ENCODE measurements around the gene PTGES.
"Not testable (repeated sequence)": the region's sequence is repeated elsewhere in the genome, so short reads cannot be mapped to it uniquely, and the experiment has no call there.

The PTGES gene

DNA sequence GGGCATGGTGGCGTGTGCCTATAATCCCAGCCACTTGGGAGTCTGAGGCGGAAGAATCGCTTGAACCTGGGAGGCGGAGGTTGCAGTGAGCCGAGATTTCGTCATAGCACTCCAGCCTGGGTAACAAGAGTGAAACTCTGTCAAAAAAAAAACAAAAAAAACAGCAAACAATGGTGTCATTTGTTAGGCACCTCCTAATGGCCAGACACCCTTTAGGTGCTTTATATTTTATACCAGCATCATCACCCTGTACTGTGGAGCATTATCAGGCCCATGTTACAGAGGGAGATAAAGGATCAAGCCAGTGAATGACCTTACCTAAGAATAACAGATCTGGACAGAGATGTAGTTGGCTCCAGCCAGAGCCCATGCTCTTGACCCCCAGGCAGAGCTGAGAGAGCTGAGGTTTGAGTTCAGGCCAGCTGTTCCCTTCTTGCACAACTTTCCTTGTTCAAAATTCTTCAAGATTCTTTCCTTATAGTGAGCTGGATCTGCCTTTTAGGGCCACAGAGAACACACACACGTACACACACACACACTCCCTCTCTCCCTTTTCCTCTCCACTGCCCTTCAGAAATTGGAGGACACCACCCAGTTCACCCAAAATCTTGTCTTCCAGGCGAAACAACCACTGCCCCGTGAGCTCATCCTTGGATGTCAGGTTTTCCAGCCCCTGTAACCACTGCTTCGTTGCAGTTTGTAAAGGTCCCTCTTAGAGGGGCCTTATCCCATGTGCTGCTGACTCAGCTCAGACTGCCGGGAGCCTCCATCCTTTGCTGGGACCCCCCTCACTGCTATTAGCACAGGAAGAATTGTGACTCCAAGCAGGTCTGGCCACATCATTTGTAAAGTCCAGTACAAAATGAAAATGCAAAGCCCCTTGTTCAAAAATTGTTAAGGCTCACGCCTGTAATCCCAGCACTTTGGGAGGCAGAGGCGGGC is 10.4 kb upstream of the PTGES start:
- H2AK5ac ChIP-seq (ENCODE audit: low read length): no peak overlapping the region

DNA sequence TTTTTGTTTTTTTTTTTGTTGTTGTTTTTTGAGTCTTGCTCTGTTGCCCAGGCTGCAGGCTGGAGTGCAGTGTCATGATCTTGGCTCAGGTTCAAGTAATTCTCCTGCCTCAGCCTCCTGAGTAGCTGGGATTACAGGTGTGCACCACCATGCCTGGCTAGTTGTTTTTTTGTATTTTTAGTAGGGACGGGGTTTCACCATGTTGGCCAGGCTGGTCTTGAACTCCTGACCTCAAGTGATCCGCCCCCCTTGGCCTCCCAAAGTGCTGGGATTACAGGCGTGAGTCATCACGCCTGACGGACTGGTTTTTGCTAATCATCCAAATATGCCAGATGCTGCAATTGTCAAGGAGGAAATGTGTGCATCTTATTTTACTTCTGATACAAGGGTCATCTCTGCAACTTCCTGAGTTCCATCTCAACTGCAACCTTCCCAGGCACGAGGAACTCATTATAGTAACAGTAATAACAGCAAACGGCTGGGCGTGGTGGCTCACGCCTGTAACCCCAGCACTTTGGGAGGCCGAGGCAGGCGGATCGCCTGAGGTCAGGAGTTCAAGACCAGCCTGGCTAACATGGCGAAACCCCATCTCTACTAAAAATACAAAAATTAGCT is 9.6 kb upstream of the PTGES start:
- no CpG with 5 or more reads among the region's 13 CpGs for WGBS (ENCODE audit: extremely low coverage, insufficient coverage, insufficient read length)
- H3K9ac ChIP-seq (ENCODE audit: low read length); H2BK12ac ChIP-seq (ENCODE audit: low read length); H3K14ac ChIP-seq (ENCODE audit: low read length); H3K79me2 ChIP-seq (ENCODE audit: control insufficient read depth, insufficient read depth, low read length, poor library complexity); H4K91ac ChIP-seq (ENCODE audit: low read depth, low read length); H4K12ac ChIP-seq (ENCODE audit: low read depth, low read length); H2BK5ac ChIP-seq (ENCODE audit: low read depth, low read length, poor library complexity); H3K36me3 ChIP-seq (ENCODE audit: control insufficient read depth in 1 of 2, insufficient read depth in 2 of 2, low read length in 2 of 2); H3K18ac ChIP-seq (ENCODE audit: low read length); H3K27me3 ChIP-seq (ENCODE audit: insufficient read depth, low read length); H2BK120ac ChIP-seq (ENCODE audit: insufficient read depth, low read length, poor library complexity); H3K4ac ChIP-seq (ENCODE audit: low read depth, low read length); H3K27ac ChIP-seq (ENCODE audit: low read depth, low read length); H3K4me2 ChIP-seq (ENCODE audit: low read length); H4K8ac ChIP-seq (ENCODE audit: low read depth, low read length); H2AFZ ChIP-seq (ENCODE audit: insufficient read depth, low read length, poor library complexity); H3K9me3 ChIP-seq (ENCODE audit: insufficient read depth, low read depth, low read length); H3K79me1 ChIP-seq (ENCODE audit: low read length); H3K23ac ChIP-seq (ENCODE audit: low read length); H3K4me3 ChIP-seq (ENCODE audit: low read depth, low read length); H2AK5ac ChIP-seq (ENCODE audit: low read length): not testable (repeated sequence)
- peaks cover 17 to 20% of the 10 kb centered on the region in 2 experiments for H3K4me1 ChIP-seq (ENCODE audit: control insufficient read depth in 1 of 2, insufficient read depth in 2 of 2, low read length in 2 of 2)
- DNase-seq: peak; percentile 91 to 97

More for the DNA sequence above, 10.4 kb upstream of the PTGES start:
- Histone ChIP-seq H3K27me3 (ENCODE audit: insufficient read depth, low read length) (no peaks in the 10 kb centered on the region), H3K4ac (ENCODE audit: low read depth, low read length) (no peak overlapping the region), H2BK5ac (ENCODE audit: low read depth, low read length, poor library complexity) (no peak overlapping the region), H3K79me2 (ENCODE audit: control insufficient read depth, insufficient read depth, low read length, poor library complexity) (no peaks in the 10 kb centered on the region), H2BK120ac (ENCODE audit: insufficient read depth, low read length, poor library complexity) (no peak overlapping the region), H3K14ac (ENCODE audit: low read length) (no peak overlapping the region), H4K91ac (ENCODE audit: low read depth, low read length) (no peak overlapping the region), H3K18ac (ENCODE audit: low read length) (no peak overlapping the region), H3K9me3 (ENCODE audit: insufficient read depth, low read depth, low read length) (no peaks in the 10 kb centered on the region), H3K79me1 (ENCODE audit: low read length) (no peaks in the 10 kb centered on the region), H3K9ac (ENCODE audit: low read length) (no peak overlapping the region), H3K4me2 (ENCODE audit: low read length) (no peak overlapping the region), H4K12ac (ENCODE audit: low read depth, low read length) (no peak overlapping the region), H2AFZ (ENCODE audit: insufficient read depth, low read length, poor library complexity) (no peak overlapping the region), H3K23ac (ENCODE audit: low read length) (no peak overlapping the region), H3K36me3 (ENCODE audit: control insufficient read depth in 1 of 2, insufficient read depth in 2 of 2, low read length in 2 of 2) (no peaks in the 10 kb centered on the region), H4K8ac (ENCODE audit: low read depth, low read length) (no peak overlapping the region), H3K4me1 (ENCODE audit: control insufficient read depth in 1 of 2, insufficient read depth in 2 of 2, low read length in 2 of 2) (peaks cover 17 to 20% of the 10 kb centered on the region in 2 experiments), H3K27ac (ENCODE audit: low read depth, low read length) (no peak overlapping the region), H2BK12ac (ENCODE audit: low read length) (no peak overlapping the region), H3K4me3 (ENCODE audit: low read depth, low read length) (no peak overlapping the region)
- no CpG with 5 or more reads among the region's 13 CpGs for WGBS (ENCODE audit: extremely low coverage, insufficient coverage, insufficient read length)
- DNase-seq: peak; percentile 77 to 90

DNA sequence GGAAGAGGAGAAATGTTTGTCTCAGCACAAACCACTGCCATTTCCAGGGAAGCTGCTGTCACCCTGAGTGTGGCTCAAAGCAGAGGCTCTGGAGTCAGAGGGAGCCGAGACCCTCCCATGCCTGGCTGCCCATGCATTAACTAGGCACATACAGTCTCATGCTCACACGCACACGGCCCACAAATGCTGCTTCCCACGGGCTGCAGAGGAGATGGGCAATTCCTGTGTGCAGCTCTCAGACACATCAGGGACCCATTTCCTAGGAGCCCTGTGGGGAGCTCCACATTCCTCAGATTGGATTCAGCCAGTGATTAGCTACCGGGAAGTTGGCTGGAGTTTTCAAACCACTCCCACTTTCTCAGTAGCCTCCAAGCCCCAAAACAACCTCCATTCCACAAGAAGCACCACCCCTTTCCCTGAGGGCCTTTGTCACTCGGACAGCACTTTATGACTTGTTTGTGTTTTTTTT is 9.1 kb upstream of the PTGES start:
- Histone ChIP-seq H4K8ac (ENCODE audit: low read depth, low read length) (no peak overlapping the region), H3K4me1 (ENCODE audit: control insufficient read depth in 1 of 2, insufficient read depth in 2 of 2, low read length in 2 of 2) (peaks cover 17 to 20% of the 10 kb centered on the region in 2 experiments), H3K14ac (ENCODE audit: low read length) (no peak overlapping the region), H2BK120ac (ENCODE audit: insufficient read depth, low read length, poor library complexity) (no peak overlapping the region), H2BK12ac (ENCODE audit: low read length) (no peak overlapping the region), H2BK5ac (ENCODE audit: low read depth, low read length, poor library complexity) (no peak overlapping the region), H3K36me3 (ENCODE audit: control insufficient read depth in 1 of 2, insufficient read depth in 2 of 2, low read length in 2 of 2) (no peaks in the 10 kb centered on the region), H3K23ac (ENCODE audit: low read length) (no peak overlapping the region), H3K27ac (ENCODE audit: low read depth, low read length) (no peak overlapping the region), H4K12ac (ENCODE audit: low read depth, low read length) (no peak overlapping the region), H3K4me3 (ENCODE audit: low read depth, low read length) (no peak overlapping the region), H3K79me1 (ENCODE audit: low read length) (no peaks in the 10 kb centered on the region), H3K4ac (ENCODE audit: low read depth, low read length) (no peak overlapping the region), H3K27me3 (ENCODE audit: insufficient read depth, low read length) (no peaks in the 10 kb centered on the region), H4K91ac (ENCODE audit: low read depth, low read length) (no peak overlapping the region), H3K79me2 (ENCODE audit: control insufficient read depth, insufficient read depth, low read length, poor library complexity) (no peaks in the 10 kb centered on the region), H3K4me2 (ENCODE audit: low read length) (no peak overlapping the region), H3K9me3 (ENCODE audit: insufficient read depth, low read depth, low read length) (no peaks in the 10 kb centered on the region), H3K9ac (ENCODE audit: low read length) (no peak overlapping the region), H2AFZ (ENCODE audit: insufficient read depth, low read length, poor library complexity) (no peak overlapping the region), H3K18ac (ENCODE audit: low read length) (no peak overlapping the region), H2AK5ac (ENCODE audit: low read length) (no peak overlapping the region)
- DNase-seq: peak; percentile 83
- WGBS (ENCODE audit: extremely low coverage, insufficient coverage, insufficient read length): no CpG with 5 or more reads among the region's 6 CpGs

DNA sequence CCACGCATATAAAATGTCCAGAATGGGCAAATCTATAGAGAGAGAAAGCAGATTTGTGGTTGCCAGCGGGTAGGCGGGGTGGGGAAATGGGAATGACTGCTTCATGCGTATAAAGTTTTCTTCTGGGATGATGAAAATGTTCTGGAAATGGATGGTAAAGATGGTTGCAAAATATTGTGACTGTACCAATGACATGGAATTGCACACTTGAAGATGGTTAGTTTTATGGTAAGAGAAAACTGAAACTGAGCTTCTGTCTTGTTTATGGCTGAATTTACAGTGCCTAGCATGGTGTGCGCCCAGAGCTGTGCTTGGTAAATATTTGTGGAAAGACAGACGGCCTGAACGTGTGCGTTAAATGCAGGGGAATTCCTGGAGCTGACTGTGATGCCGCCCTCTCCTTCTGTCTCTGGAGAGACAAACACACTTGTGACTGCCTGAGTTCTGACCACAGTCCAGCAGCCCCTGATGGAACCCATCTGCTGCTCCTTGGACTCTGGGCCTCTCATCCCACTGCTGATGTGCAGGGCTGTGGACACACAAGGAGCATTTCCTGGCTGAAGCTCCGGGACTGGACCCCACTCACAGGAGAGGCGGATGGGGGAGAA is 8.6 kb upstream of the PTGES start:
- no peaks in the 10 kb centered on the region for H3K36me3 ChIP-seq (ENCODE audit: control insufficient read depth in 1 of 2, insufficient read depth in 2 of 2, low read length in 2 of 2)
- H2AK5ac ChIP-seq (ENCODE audit: low read length): no peak overlapping the region
- H3K79me2 ChIP-seq (ENCODE audit: control insufficient read depth, insufficient read depth, low read length, poor library complexity): no peaks in the 10 kb centered on the region
- H3K4ac ChIP-seq (ENCODE audit: low read depth, low read length): no peak overlapping the region
- no peaks in the 10 kb centered on the region for H3K9me3 ChIP-seq (ENCODE audit: insufficient read depth, low read depth, low read length)
- H3K4me3 ChIP-seq (ENCODE audit: low read depth, low read length): no peak overlapping the region
- H2AFZ ChIP-seq (ENCODE audit: insufficient read depth, low read length, poor library complexity): no peak overlapping the region
- H3K4me2 ChIP-seq (ENCODE audit: low read length): no peak overlapping the region
- no peaks in the 10 kb centered on the region for H3K79me1 ChIP-seq (ENCODE audit: low read length)
- DNase-seq: peak; percentile 64 to 82
- H4K91ac ChIP-seq (ENCODE audit: low read depth, low read length): no peak overlapping the region
- no peaks in the 10 kb centered on the region for H3K27me3 ChIP-seq (ENCODE audit: insufficient read depth, low read length)
- H4K8ac ChIP-seq (ENCODE audit: low read depth, low read length): no peak overlapping the region
- H3K23ac ChIP-seq (ENCODE audit: low read length): no peak overlapping the region
- H2BK12ac ChIP-seq (ENCODE audit: low read length): no peak overlapping the region
- no CpG with 5 or more reads among the region's 11 CpGs for WGBS (ENCODE audit: extremely low coverage, insufficient coverage, insufficient read length)
- no peak overlapping the region for H3K27ac ChIP-seq (ENCODE audit: low read depth, low read length)
- H3K18ac ChIP-seq (ENCODE audit: low read length): no peak overlapping the region
- H3K14ac ChIP-seq (ENCODE audit: low read length): no peak overlapping the region
- peaks cover 17 to 20% of the 10 kb centered on the region in 2 experiments for H3K4me1 ChIP-seq (ENCODE audit: control insufficient read depth in 1 of 2, insufficient read depth in 2 of 2, low read length in 2 of 2)
- H2BK120ac ChIP-seq (ENCODE audit: insufficient read depth, low read length, poor library complexity): no peak overlapping the region
- H4K12ac ChIP-seq (ENCODE audit: low read depth, low read length): no peak overlapping the region
- H2BK5ac ChIP-seq (ENCODE audit: low read depth, low read length, poor library complexity): no peak overlapping the region
- no peak overlapping the region for H3K9ac ChIP-seq (ENCODE audit: low read length)

Measured in trophoblast cell (in vitro differentiated cells and primary cell).